ENCODE measurements around the gene FEM1A. TPM values are rescaled to one million over a fixed set of nuclear protein-coding genes. Genes with fewer than 3 reads are reported as not detected.

FEM1A gene
- total RNA-seq, 1 experiment from 2014 or later = 13.4 TPM

DNA sequence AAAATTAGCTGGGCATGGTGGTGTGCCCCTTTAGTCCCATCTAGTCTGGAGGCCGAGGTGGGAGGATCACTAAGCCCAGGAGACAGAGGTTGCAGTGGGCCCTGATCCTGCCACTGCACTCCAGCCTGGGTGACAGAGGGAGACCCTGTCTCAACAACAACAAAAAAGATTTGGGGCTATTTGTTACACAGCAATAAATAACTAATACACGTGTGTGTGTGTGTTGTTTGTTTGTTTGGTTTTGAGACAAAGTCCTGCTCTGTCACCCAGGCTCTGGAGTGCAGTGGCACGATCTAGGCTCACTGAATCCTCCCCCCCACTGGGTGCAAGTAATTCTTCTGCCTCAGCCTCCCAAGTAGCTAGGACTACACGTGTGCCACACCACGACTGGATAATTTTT is 32.9 kb upstream of the FEM1A start:
- no TSS peak for BruUV-seq (replicated peaks)
- Mint-ChIP-seq H3K4me1 (ENCODE audit: low read depth, unreplicated experiment) (no peaks in the 10 kb centered on the region), H3K4me3 (ENCODE audit: unreplicated experiment) (no peak overlapping the region), H3K9me3 (ENCODE audit: unreplicated experiment) (no peaks in the 10 kb centered on the region), H3K36me3 (ENCODE audit: insufficient read depth, unreplicated experiment) (peaks cover 9% of the 10 kb centered on the region), H3K27me3 (ENCODE audit: insufficient read depth, unreplicated experiment) (peaks cover 3% of the 10 kb centered on the region), H3K27ac (ENCODE audit: unreplicated experiment) (peak overlapping the region; percentile 76)
- intact Hi-C loops (cut with micrococcal nuclease; ENCODE audit: unreplicated experiment) = no loop called here
- H3K36me3 ChIP-seq (ENCODE audit: control insufficient read depth, insufficient read depth, low read length) = no peaks in the 10 kb centered on the region
- no peak overlapping the region for H3K4me3 ChIP-seq (ENCODE audit: low read depth, low read length)
- ChIA-PET CTCF (no interaction called here), POLR2A (no interaction called here)
- no peak for DNase-seq
- no peaks in the 10 kb centered on the region for H3K27me3 ChIP-seq (replicated peaks; ENCODE audit: control insufficient read depth, insufficient read depth, low read length)
- H3K4me1 ChIP-seq = peaks cover 8% of the 10 kb centered on the region; the same call in 1 of the 2 replicates
- TF ChIP-seq, protein P1, sequence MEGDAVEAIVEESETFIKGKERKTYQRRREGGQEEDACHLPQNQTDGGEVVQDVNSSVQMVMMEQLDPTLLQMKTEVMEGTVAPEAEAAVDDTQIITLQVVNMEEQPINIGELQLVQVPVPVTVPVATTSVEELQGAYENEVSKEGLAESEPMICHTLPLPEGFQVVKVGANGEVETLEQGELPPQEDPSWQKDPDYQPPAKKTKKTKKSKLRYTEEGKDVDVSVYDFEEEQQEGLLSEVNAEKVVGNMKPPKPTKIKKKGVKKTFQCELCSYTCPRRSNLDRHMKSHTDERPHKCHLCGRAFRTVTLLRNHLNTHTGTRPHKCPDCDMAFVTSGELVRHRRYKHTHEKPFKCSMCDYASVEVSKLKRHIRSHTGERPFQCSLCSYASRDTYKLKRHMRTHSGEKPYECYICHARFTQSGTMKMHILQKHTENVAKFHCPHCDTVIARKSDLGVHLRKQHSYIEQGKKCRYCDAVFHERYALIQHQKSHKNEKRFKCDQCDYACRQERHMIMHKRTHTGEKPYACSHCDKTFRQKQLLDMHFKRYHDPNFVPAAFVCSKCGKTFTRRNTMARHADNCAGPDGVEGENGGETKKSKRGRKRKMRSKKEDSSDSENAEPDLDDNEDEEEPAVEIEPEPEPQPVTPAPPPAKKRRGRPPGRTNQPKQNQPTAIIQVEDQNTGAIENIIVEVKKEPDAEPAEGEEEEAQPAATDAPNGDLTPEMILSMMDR (IDR thresholded peaks at IDR 0.05; ENCODE audit: insufficient read depth in 1 of 2, low read depth in 1 of 2, low read length in 1 of 2, severe bottlenecking in 1 of 2, unreplicated experiment in 1 of 2) = no peak
- no peaks in the 10 kb centered on the region for H3K9me3 ChIP-seq

DNA sequence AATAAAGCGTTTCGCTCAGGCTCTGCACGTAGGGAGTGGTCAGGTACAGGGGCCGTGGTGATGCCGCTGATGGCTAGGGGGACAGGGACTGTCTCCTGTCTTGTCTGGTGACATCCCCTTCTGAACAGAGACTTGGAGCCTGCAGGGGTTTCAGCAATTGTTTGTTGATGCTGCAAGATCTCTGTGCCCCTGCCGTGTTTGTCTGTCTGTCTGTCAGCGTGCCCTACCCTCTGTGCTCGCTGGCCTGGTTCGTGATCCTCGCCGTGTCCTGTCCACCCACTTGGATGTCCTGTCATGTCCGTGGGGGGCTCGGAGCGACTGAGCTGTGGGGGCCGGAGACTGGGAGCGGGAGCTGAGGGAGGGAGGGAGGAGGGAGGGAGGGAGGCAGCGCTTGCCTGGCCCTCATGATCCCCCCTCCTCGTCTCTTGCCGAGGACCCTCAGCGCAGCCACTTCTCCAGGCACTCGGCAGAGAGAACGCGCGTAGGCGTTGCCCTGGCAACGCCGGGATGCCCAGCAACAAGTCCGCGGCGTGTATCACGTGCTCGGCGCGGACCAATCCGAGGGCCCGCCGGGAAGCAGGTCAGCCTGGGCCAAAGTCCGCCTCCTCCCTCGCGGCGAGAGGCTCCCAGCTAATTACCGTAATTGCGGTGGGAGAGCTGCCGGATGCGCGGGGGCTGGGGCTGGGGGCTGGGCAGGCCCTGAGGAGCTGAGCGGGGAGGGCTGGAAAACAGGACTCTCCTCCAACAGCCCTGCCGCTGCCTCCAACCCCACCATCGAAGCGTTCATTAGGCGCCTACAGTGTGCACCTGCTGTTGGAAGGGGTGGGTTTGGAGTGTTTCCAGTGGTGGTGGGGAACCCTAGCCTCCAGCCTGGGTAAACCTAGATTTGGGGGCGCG is 31.9 kb upstream of the FEM1A start:
- H3K4me3 ChIP-seq (ENCODE audit: low read depth, low read length) = peak overlapping the region; percentile 54
- Mint-ChIP-seq H3K36me3 (ENCODE audit: insufficient read depth, unreplicated experiment) (peaks cover 9% of the 10 kb centered on the region), H3K4me3 (ENCODE audit: unreplicated experiment) (peak overlapping the region; percentile 56), H3K27me3 (ENCODE audit: insufficient read depth, unreplicated experiment) (peaks cover 3% of the 10 kb centered on the region), H3K4me1 (ENCODE audit: low read depth, unreplicated experiment) (no peaks in the 10 kb centered on the region), H3K9me3 (ENCODE audit: unreplicated experiment) (no peaks in the 10 kb centered on the region), H3K27ac (ENCODE audit: unreplicated experiment) (peak overlapping the region; percentile 76)
- BruUV-seq (replicated peaks) = no TSS peak
- H3K36me3 ChIP-seq (ENCODE audit: control insufficient read depth, insufficient read depth, low read length) = no peaks in the 10 kb centered on the region
- TF ChIP-seq, protein P1 (IDR thresholded peaks at IDR 0.05; ENCODE audit: insufficient read depth in 1 of 2, low read depth in 1 of 2, low read length in 1 of 2, severe bottlenecking in 1 of 2, unreplicated experiment in 1 of 2) = no peak
- POLR2A ChIA-PET = interaction anchor here (0.6 kb wide), 2 partner anchors 10 to 14 kb away, joined by 3 to 8 read pairs; no protein-coding TSS in a partner anchor
- H3K4me1 ChIP-seq = peaks cover 8% of the 10 kb centered on the region; the same call in 1 of the 2 replicates
- no peaks in the 10 kb centered on the region for H3K27me3 ChIP-seq (replicated peaks; ENCODE audit: control insufficient read depth, insufficient read depth, low read length)
- intact Hi-C loops (cut with micrococcal nuclease; ENCODE audit: unreplicated experiment) = no loop called here
- DNase-seq = peak; percentile 94 to 95
- CTCF ChIA-PET = interaction anchor here (0.6 kb wide), 1 partner anchor 10 kb away, joined by 3 read pairs; no protein-coding TSS in a partner anchor
- no peaks in the 10 kb centered on the region for H3K9me3 ChIP-seq

DNA sequence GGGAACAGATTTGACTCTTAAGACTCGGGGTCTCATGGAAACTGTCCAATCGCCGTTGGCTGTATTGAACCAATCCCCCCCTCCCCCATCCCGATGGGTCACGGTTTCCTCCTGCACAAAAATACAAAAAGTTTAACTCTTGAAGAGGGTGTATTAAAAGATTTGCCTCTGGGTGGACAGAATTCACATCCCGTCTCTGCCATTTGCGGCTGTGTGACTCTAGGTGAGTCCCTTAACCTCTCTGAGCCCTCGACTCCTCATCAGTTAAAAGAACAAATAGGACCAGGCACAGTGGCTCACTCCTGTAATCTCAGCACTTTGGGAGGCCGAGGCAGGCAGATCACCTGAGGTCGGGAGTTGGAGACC is 31.3 kb upstream of the FEM1A start:
- DNase-seq = no peak
- peaks cover 8% of the 10 kb centered on the region; the same call in 1 of the 2 replicates for H3K4me1 ChIP-seq
- ChIA-PET POLR2A (no interaction called here), CTCF (no interaction called here)
- intact Hi-C loops (cut with micrococcal nuclease; ENCODE audit: unreplicated experiment) = no loop called here
- peaks cover 3% of the 10 kb centered on the region for H3K27me3 Mint-ChIP-seq (ENCODE audit: insufficient read depth, unreplicated experiment)
- BruUV-seq (replicated peaks) = no TSS peak
- no peaks in the 10 kb centered on the region for H3K27me3 ChIP-seq (replicated peaks; ENCODE audit: control insufficient read depth, insufficient read depth, low read length)
- H3K9me3 ChIP-seq = no peaks in the 10 kb centered on the region
- H3K9me3 Mint-ChIP-seq (ENCODE audit: unreplicated experiment) = no peaks in the 10 kb centered on the region
- H3K4me1 Mint-ChIP-seq (ENCODE audit: low read depth, unreplicated experiment) = no peaks in the 10 kb centered on the region
- no peaks in the 10 kb centered on the region for H3K36me3 ChIP-seq (ENCODE audit: control insufficient read depth, insufficient read depth, low read length)
- TF ChIP-seq, protein P1 (IDR thresholded peaks at IDR 0.05; ENCODE audit: insufficient read depth in 1 of 2, low read depth in 1 of 2, low read length in 1 of 2, severe bottlenecking in 1 of 2, unreplicated experiment in 1 of 2) = no peak
- H3K27ac Mint-ChIP-seq (ENCODE audit: unreplicated experiment) = no peak overlapping the region
- peak overlapping the region; percentile 56 for H3K4me3 Mint-ChIP-seq (ENCODE audit: unreplicated experiment)
- H3K4me3 ChIP-seq (ENCODE audit: low read depth, low read length) = peak overlapping the region; percentile 54
- H3K36me3 Mint-ChIP-seq (ENCODE audit: insufficient read depth, unreplicated experiment) = peaks cover 9% of the 10 kb centered on the region
